Activated CD4-positive, alpha-beta T cell treated with anti-CD3 and anti-CD28 coated beads for 4 hours (primary cell): ENCODE measurements around the gene EXOSC3.

Experiments used
- DNase-seq, 2 donors: peaks; one replicate each; pipeline ENCODE4 v3.0.0-alpha.2; 2020

The EXOSC3 gene

GRCh38 chr9:37730839-37731238, 54.0 kb downstream of the EXOSC3 start:
- DNase-seq, result no peak

- DNase-seq, result no peak
Measured at GRCh38 chr9:37730256-37730655, 54.6 kb downstream of the EXOSC3 start.
